Neural progenitor cell (in vitro differentiated cells): ENCODE results near the gene DTWD2. TPM values are rescaled to one million over a fixed set of nuclear protein-coding genes. Genes with fewer than 3 reads are reported as not detected.

Experiments
- DNase-seq: peaks from one replicate; pipeline ENCODE4 v3.0.0-alpha.2; 2016; ENCODE audit warnings: low spot score
- H2AFZ ChIP-seq: fragments of 200-600 bp; sonication (generic); replicated peaks from 2 replicates; pipeline ENCODE4 v1.6.1; 2016; ENCODE audit warnings: antibody characterized with exemption
- H3F3A ChIP-seq: fragments of 200-600 bp; sonication (generic); 2 replicates; pipeline ENCODE4 v1.6.1; 2016; ENCODE audit warnings: antibody characterized with exemption, low read depth
- H3K27ac ChIP-seq: fragments of 200-600 bp; sonication (generic); 2 replicates; pipeline ENCODE4 v1.5.1; 2016; ENCODE audit warnings: mild to moderate bottlenecking
- H3K27me3 ChIP-seq: fragments of 200-600 bp; sonication (generic); 2 replicates; pipeline ENCODE4 v1.6.1; 2016; ENCODE audit warnings: mild to moderate bottlenecking, moderate library complexity
- H3K36me3 ChIP-seq: fragments of 200-600 bp; sonication (generic); 2 replicates; pipeline ENCODE4 v1.5.1; 2016
- H3K4me1 ChIP-seq: fragments of 200-600 bp; sonication (generic); 2 replicates; pipeline ENCODE4 v1.6.1; 2016; ENCODE audit warnings: mixed run types
- H3K4me2 ChIP-seq: fragments of 200-600 bp; sonication (generic); 2 replicates; pipeline ENCODE4 v1.6.1; 2016
- H3K4me3 ChIP-seq: fragments of 200-600 bp; sonication (generic); 2 replicates; pipeline ENCODE4 v1.5.1; 2016
- H3K79me2 ChIP-seq: fragments of 200-600 bp; sonication (generic); 2 replicates; pipeline ENCODE4 v1.6.1; 2016; ENCODE audit warnings: low read depth
- H3K9ac ChIP-seq: fragments of 200-600 bp; sonication (generic); 2 replicates; pipeline ENCODE4 v1.6.1; 2016
- H3K9me3 ChIP-seq: fragments of 200-600 bp; sonication (generic); 2 replicates; pipeline ENCODE4 v1.5.1; 2016; ENCODE audit warnings: low read depth
- H4K20me1 ChIP-seq: fragments of 200-600 bp; sonication (generic); 2 replicates; pipeline ENCODE4 v1.6.1; 2016; ENCODE audit warnings: low read depth
- H3K27ac Mint-ChIP-seq: 3 replicates; pipeline ENCODE4 v1.8.0; 2021; ENCODE audit warnings: mixed read lengths
- H3K27me3 Mint-ChIP-seq: 2 replicates; pipeline ENCODE4 v1.8.0; 2022; ENCODE audit warnings: low read depth, mild to moderate bottlenecking, inconsistent platforms, moderate library complexity, mixed read lengths; ENCODE audit not compliant: insufficient read depth
- H3K36me3 Mint-ChIP-seq: 3 replicates; pipeline ENCODE4 v1.8.0; 2021; ENCODE audit warnings: mixed read lengths
- H3K4me1 Mint-ChIP-seq: 3 replicates; pipeline ENCODE4 v1.8.0; 2021; ENCODE audit warnings: mixed read lengths
- H3K4me3 Mint-ChIP-seq: 3 replicates; pipeline ENCODE4 v1.8.0; 2021; ENCODE audit warnings: mild to moderate bottlenecking, moderate library complexity, mixed read lengths
- H3K9me3 Mint-ChIP-seq: 3 replicates; pipeline ENCODE4 v1.8.0; 2020; ENCODE audit warnings: mixed read lengths
- CTCF ChIP-seq: fragments of 200-600 bp; sonication (generic); IDR thresholded peaks from 2 replicates; pipeline ENCODE4 v1.5.1; 2017; ENCODE audit warnings: antibody characterized with exemption, mild to moderate bottlenecking
- EZH2 ChIP-seq: fragments of 200-600 bp; sonication (generic); IDR thresholded peaks from 2 replicates; pipeline ENCODE4 v1.6.1; 2017; ENCODE audit warnings: antibody characterized with exemption, mild to moderate bottlenecking, moderate library complexity
- EZH2phosphoT487 ChIP-seq: fragments of 200-600 bp; sonication (generic); IDR thresholded peaks from 2 replicates; pipeline ENCODE4 v1.6.1; 2017; ENCODE audit warnings: antibody characterized with exemption
- total RNA-seq: library from RNA; depleted of rRNA; stranded (reverse); fragments of >200 nt; gene quantifications from 2 replicates; pipeline ENCODE4 v1.2.3, GENCODE V29; 2015; ENCODE audit warnings: low replicate concordance

Gene DTWD2
- total RNA-seq, 1 donor from 2014 or later: 10.4 TPM

- no peak overlapping the region for H2AFZ ChIP-seq
- H3K4me3 ChIP-seq: no peak overlapping the region
- H3K9ac ChIP-seq: no peak overlapping the region
- Mint-ChIP-seq H3K9me3 (peaks cover 10% of the 10 kb centered on the region), H3K4me1 (peaks cover 7% of the 10 kb centered on the region), H3K4me3 (no peak overlapping the region), H3K27me3 (peaks cover 3% of the 10 kb centered on the region), H3K36me3 (no peaks in the 10 kb centered on the region), H3K27ac (no peak overlapping the region)
- no peak for DNase-seq
- no peaks in the 10 kb centered on the region for H4K20me1 ChIP-seq
- TF ChIP-seq EZH2phosphoT487 (no peak), EZH2 (no peak), CTCF (no peak)
- H3K79me2 ChIP-seq: peaks cover 7% of the 10 kb centered on the region
- no peaks in the 10 kb centered on the region for H3F3A ChIP-seq
- H3K27me3 ChIP-seq: no peaks in the 10 kb centered on the region
- H3K27ac ChIP-seq: no peak overlapping the region
- H3K4me1 ChIP-seq: peaks cover 12% of the 10 kb centered on the region
- H3K4me2 ChIP-seq: no peak overlapping the region
- no peaks in the 10 kb centered on the region for H3K36me3 ChIP-seq
- peaks cover under 1% of the 10 kb centered on the region for H3K9me3 ChIP-seq
Measured at GRCh38 chr5:118990582-118990981, 2.2 kb upstream of the DTWD2 start.

- Histone ChIP-seq H3K27me3 (no peaks in the 10 kb centered on the region), H2AFZ (no peak overlapping the region), H3K9me3 (no peaks in the 10 kb centered on the region), H4K20me1 (no peaks in the 10 kb centered on the region), H3K4me2 (no peak overlapping the region), H3F3A (no peaks in the 10 kb centered on the region), H3K4me3 (no peak overlapping the region), H3K9ac (no peak overlapping the region), H3K4me1 (peaks cover 12% of the 10 kb centered on the region), H3K79me2 (peaks cover 7% of the 10 kb centered on the region), H3K27ac (no peak overlapping the region), H3K36me3 (no peaks in the 10 kb centered on the region)
- H3K36me3 Mint-ChIP-seq: no peaks in the 10 kb centered on the region
- no peak for DNase-seq
- H3K27ac Mint-ChIP-seq: no peak overlapping the region
- H3K27me3 Mint-ChIP-seq: peaks cover 3% of the 10 kb centered on the region
- H3K4me3 Mint-ChIP-seq: no peak overlapping the region
- peaks cover 7% of the 10 kb centered on the region for H3K4me1 Mint-ChIP-seq
- peaks cover 5% of the 10 kb centered on the region for H3K9me3 Mint-ChIP-seq
- no peak for TF ChIP-seq EZH2
Measured at GRCh38 chr5:118989816-118990215, 1.5 kb upstream of the DTWD2 start.

- Histone ChIP-seq H3K27ac (no peak overlapping the region), H3K4me2 (peak overlapping the region; percentile 79), H3K4me3 (peak overlapping the region; percentile 58), H3K9ac (no peak overlapping the region), H3K79me2 (peaks cover 7% of the 10 kb centered on the region), H3K27me3 (no peaks in the 10 kb centered on the region), H3K4me1 (peaks cover 12% of the 10 kb centered on the region), H3K9me3 (no peaks in the 10 kb centered on the region), H3F3A (no peaks in the 10 kb centered on the region), H4K20me1 (no peaks in the 10 kb centered on the region), H2AFZ (peak overlapping the region; percentile 88), H3K36me3 (no peaks in the 10 kb centered on the region)
- peaks cover 3% of the 10 kb centered on the region for H3K27me3 Mint-ChIP-seq
- DNase-seq: no peak
- peaks cover 4% of the 10 kb centered on the region for H3K9me3 Mint-ChIP-seq
- H3K27ac Mint-ChIP-seq: no peak overlapping the region
- H3K4me3 Mint-ChIP-seq: peak overlapping the region; percentile 78
- H3K4me1 Mint-ChIP-seq: peaks cover 7% of the 10 kb centered on the region
- no peaks in the 10 kb centered on the region for H3K36me3 Mint-ChIP-seq
- TF ChIP-seq EZH2phosphoT487 (no peak), EZH2 (no peak), CTCF (no peak)
Measured at GRCh38 chr5:118988866-118989180, 476 bp upstream of the DTWD2 start.

GRCh38 chr5:118984602-118985001 lies 3.7 kb downstream of the DTWD2 start:
- no peaks in the 10 kb centered on the region for H3K27me3 ChIP-seq
- peaks cover 7% of the 10 kb centered on the region for H3K79me2 ChIP-seq
- no peaks in the 10 kb centered on the region for H4K20me1 ChIP-seq
- peaks cover 12% of the 10 kb centered on the region for H3K4me1 ChIP-seq
- no peaks in the 10 kb centered on the region for H3F3A ChIP-seq
- Mint-ChIP-seq H3K4me1 (peaks cover 7% of the 10 kb centered on the region), H3K9me3 (peaks cover 2% of the 10 kb centered on the region), H3K27ac (no peak overlapping the region), H3K36me3 (no peaks in the 10 kb centered on the region), H3K27me3 (peaks cover 3% of the 10 kb centered on the region), H3K4me3 (no peak overlapping the region)
- H3K9ac ChIP-seq: no peak overlapping the region
- TF ChIP-seq CTCF (no peak), EZH2phosphoT487 (no peak), EZH2 (no peak)
- DNase-seq: no peak
- H3K9me3 ChIP-seq: no peaks in the 10 kb centered on the region
- no peak overlapping the region for H3K4me2 ChIP-seq
- H3K36me3 ChIP-seq: no peaks in the 10 kb centered on the region
- no peak overlapping the region for H3K27ac ChIP-seq
- H2AFZ ChIP-seq: no peak overlapping the region
- H3K4me3 ChIP-seq: no peak overlapping the region
